ENCODE results near the gene THSD4.

- TF ChIP-seq NANOG (IDR thresholded peaks at IDR 0.05; ENCODE audit: insufficient read depth, low read depth, low read length, poor library complexity, severe bottlenecking), result no peak
- no peak for TF ChIP-seq CTCF (IDR thresholded peaks at IDR 0.05; ENCODE audit: control extremely low read depth in 1 of 3, insufficient read depth in 1 of 3, low read depth in 1 of 3, low read length in 3 of 3)
- TF ChIP-seq TAF7 (optimal IDR thresholded peaks at IDR 0.05; ENCODE audit: borderline replicate concordance, low read depth, low read length), result no peak
- TF ChIP-seq POLR2A (IDR thresholded peaks at IDR 0.05; ENCODE audit: control extremely low read depth in 1 of 2, low read depth in 2 of 2, low read length in 2 of 2), result no peak
- TF ChIP-seq TBP (IDR thresholded peaks at IDR 0.05; ENCODE audit: low read depth, low read length), result no peak
- no peak for TF ChIP-seq POLR2AphosphoS5 (IDR thresholded peaks at IDR 0.05; ENCODE audit: low read depth, low read length)
- TF ChIP-seq, protein P1, sequence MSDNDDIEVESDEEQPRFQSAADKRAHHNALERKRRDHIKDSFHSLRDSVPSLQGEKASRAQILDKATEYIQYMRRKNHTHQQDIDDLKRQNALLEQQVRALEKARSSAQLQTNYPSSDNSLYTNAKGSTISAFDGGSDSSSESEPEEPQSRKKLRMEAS (IDR thresholded peaks at IDR 0.05), result no peak
Observed at GRCh38 chr15:71779073-71779797, 664.0 kb downstream of the THSD4 start.

Data from H1 (cell line).